GM12878 (cell line): ENCODE results near the gene ISG20.

Experiments used
- CTCF ChIP-seq, 3 experiments: IDR thresholded peaks in 2 of 3; conservative IDR thresholded peaks in 1 of 3; 2 replicates each; pipeline ENCODE4 v1.5.1; 2011; ENCODE audit warnings: low read depth in 3 of 3, low read length in 3 of 3, mild to moderate bottlenecking in 3 of 3, control low read depth in 2 of 3, moderate library complexity in 2 of 3, inconsistent platforms in 1 of 3, mixed read lengths in 1 of 3; ENCODE audit not compliant: control insufficient read depth in 2 of 3, insufficient read depth in 1 of 3; ENCODE audit errors: extremely low read depth in 1 of 3
- MAX ChIP-seq: IDR thresholded peaks from 2 replicates; pipeline ENCODE4 v1.6.1; 2012; ENCODE audit warnings: low read depth, low read length, improper control_type of control experiment
- MYC ChIP-seq: IDR thresholded peaks from 2 replicates; pipeline ENCODE4 v1.6.1; 2011; ENCODE audit warnings: mild to moderate bottlenecking, low read length, moderate library complexity, inconsistent platforms; ENCODE audit not compliant: insufficient read depth, insufficient replicate concordance, insufficient read length, severe bottlenecking
- NFYB ChIP-seq: IDR thresholded peaks from 2 replicates; pipeline ENCODE4 v1.6.1; 2011; ENCODE audit warnings: low read depth, mild to moderate bottlenecking, low read length, improper control_type of control experiment, moderate library complexity; ENCODE audit not compliant: insufficient read depth
- POLR2AphosphoS5 ChIP-seq: IDR thresholded peaks from 2 replicates; pipeline ENCODE4 v1.6.1; 2011; ENCODE audit warnings: mild to moderate bottlenecking, low read length, inconsistent platforms
- RAD21 ChIP-seq: IDR thresholded peaks from 2 replicates; pipeline ENCODE4 v1.6.1; 2011; ENCODE audit warnings: mild to moderate bottlenecking, low read depth, low read length, moderate library complexity; ENCODE audit not compliant: insufficient read depth
- TBL1XR1 ChIP-seq: IDR thresholded peaks from 2 replicates; pipeline ENCODE4 v1.6.1; 2012; ENCODE audit warnings: low read depth, low read length, improper control_type of control experiment

GRCh38 chr15:88617031-88617722, 21.6 kb upstream of the ISG20 start:
- TF ChIP-seq MAX (no peak), MYC (no peak), CTCF (IDR thresholded peaks at IDR 0.05 in 2 of 3, conservative IDR thresholded peaks at IDR 0.05 in 1 of 3; ENCODE audit: control insufficient read depth in 2 of 3, extremely low read depth in 1 of 3, insufficient read depth in 1 of 3, low read depth in 3 of 3, low read length in 3 of 3) (no peak), TBL1XR1 (no peak), RAD21 (no peak), POLR2AphosphoS5 (no peak), NFYB (no peak)
